ENCODE results near the gene IGF2BP2.
"Not testable (repeated sequence)": the region's sequence is repeated elsewhere in the genome, so short reads cannot be mapped to it uniquely, and the experiment has no call there.

The IGF2BP2 gene

GRCh38 chr3:185825006-185825638, at the start of gene IGF2BP2:
Gene IGF2BP2 (minus strand): TSS chr3:185825042. CDS start chr3:185824960, 82 bp downstream.
- DNase-seq, result peak; percentile 36

- DNase-seq, result no peak
Observed at GRCh38 chr3:185874119-185874518, 49.3 kb upstream of the IGF2BP2 start.

- no peak for DNase-seq
Observed at GRCh38 chr3:185867650-185868049, 42.8 kb upstream of the IGF2BP2 start.

GRCh38 chr3:185866995-185867394, 42.2 kb upstream of the IGF2BP2 start:
- no peak for DNase-seq

- DNase-seq, result no peak
Observed at GRCh38 chr3:185866555-185866954, 41.7 kb upstream of the IGF2BP2 start.

- DNase-seq, result no peak
Observed at GRCh38 chr3:185865247-185865646, 40.4 kb upstream of the IGF2BP2 start.

GRCh38 chr3:185864767-185865166, 39.9 kb upstream of the IGF2BP2 start:
- no peak for DNase-seq

- DNase-seq, result no peak
Observed at GRCh38 chr3:185862920-185863319, 38.1 kb upstream of the IGF2BP2 start.

- DNase-seq, result no peak
Observed at GRCh38 chr3:185859294-185859972, 34.6 kb upstream of the IGF2BP2 start.

- DNase-seq, result no peak
Observed at GRCh38 chr3:185858502-185859225, 33.8 kb upstream of the IGF2BP2 start.

- no peak for DNase-seq
Observed at GRCh38 chr3:185857208-185857607, 32.4 kb upstream of the IGF2BP2 start.

GRCh38 chr3:185856652-185857051, 31.8 kb upstream of the IGF2BP2 start:
- DNase-seq, result no peak

- not testable (repeated sequence) for DNase-seq
Observed at GRCh38 chr3:185853771-185854170, 28.9 kb upstream of the IGF2BP2 start.

GRCh38 chr3:185852635-185853034, 27.8 kb upstream of the IGF2BP2 start:
- DNase-seq, result no peak

- DNase-seq, result no peak
Observed at GRCh38 chr3:185851959-185852358, 27.1 kb upstream of the IGF2BP2 start.

GRCh38 chr3:185851046-185851445, 26.2 kb upstream of the IGF2BP2 start:
- no peak for DNase-seq

GRCh38 chr3:185847506-185847905, 22.7 kb upstream of the IGF2BP2 start:
- no peak for DNase-seq

GRCh38 chr3:185846037-185846436, 21.2 kb upstream of the IGF2BP2 start:
- DNase-seq, result no peak

- DNase-seq, result no peak
Observed at GRCh38 chr3:185844051-185844450, 19.2 kb upstream of the IGF2BP2 start.

GRCh38 chr3:185843635-185844034, 18.8 kb upstream of the IGF2BP2 start:
- no peak for DNase-seq

- no peak for DNase-seq
Observed at GRCh38 chr3:185843126-185843525, 18.3 kb upstream of the IGF2BP2 start.

GRCh38 chr3:185842241-185842640, 17.4 kb upstream of the IGF2BP2 start:
- no peak for DNase-seq

GRCh38 chr3:185838417-185838989, 13.7 kb upstream of the IGF2BP2 start:
- DNase-seq, result not testable (repeated sequence)

- DNase-seq, result no peak
Observed at GRCh38 chr3:185837414-185837813, 12.6 kb upstream of the IGF2BP2 start.

Measured in activated CD4-positive, alpha-beta T cell treated with anti-CD3 and anti-CD28 coated beads, Interleukin-2, amount 50 U/mL, for 1 hour (primary cell).